K562 (cell line): ENCODE measurements around the gene RMND5B. TPM values are rescaled to one million over a fixed set of nuclear protein-coding genes. Genes with fewer than 3 reads are reported as not detected.

Experiments
- ATAC-seq: fragments of 200-7000 bp; cut with Tn5 transposase; 3 replicates; pipeline ENCODE4 v1.9.1; 2020; ENCODE audit warnings: moderate library complexity
- BruUV-seq: library from RNA; stranded (reverse); fragments of 400-500 nt; replicated peaks from 2 replicates; lab custom pipeline; 2021; lab: Mats Ljungman, UMichigan
- CTCF ChIA-PET: fragments of 300-600 bp; formaldehyde crosslinking; extraction: SDS; loops from one replicate; lab custom pipeline; 2021; ENCODE audit warnings: low intra/inter-chr PET ratio; lab: Yijun Ruan, JAX
- POLR2A ChIA-PET: fragments of 300-600, 350-650 bp; sonication (Branson Sonifier 250); formaldehyde crosslinking; extraction: SDS; loops from one replicate; lab custom pipeline; 2021; ENCODE audit warnings: antibody characterized with exemption, inconsistent platforms; lab: Yijun Ruan, JAX
- DNase-seq, 4 experiments: peaks; one replicate each; pipeline versions ENCODE4 v3.0.0 to v3.0.0-alpha.2; 2011 to 2018; ENCODE audit warnings: low spot score in 3 of 4, mixed read lengths in 3 of 4; ENCODE audit errors: extremely low read depth in 1 of 4
- FAIRE-seq: peaks from 2 replicates; lab custom pipeline; 2011; peaks lifted over from hg19 to GRCh38; lab: Jason Lieb, UNC
- H2AFZ ChIP-seq: 2 replicates; pipeline ENCODE4 v1.6.0; 2011; ENCODE audit warnings: low read depth, low read length, control low read depth, inconsistent platforms
- H3K27ac ChIP-seq: fragments of 200-600 bp; 3 replicates; pipeline ENCODE4 v1.8.0; 2011; ENCODE audit warnings: low read depth, mild to moderate bottlenecking, control low read depth, inconsistent platforms, low read length, moderate library complexity, mixed read lengths; ENCODE audit errors: extremely low read depth
- H3K27me3 ChIP-seq, 2 experiments: fragments of 300-600 bp in 1 of 2; 2 replicates in 1 of 2; 3 replicates in 1 of 2; pipeline versions ENCODE4 v1.6.0 to v1.8.0; 2011; ENCODE audit warnings: inconsistent platforms in 2 of 2, low read length in 2 of 2, mild to moderate bottlenecking in 1 of 2, mixed read lengths in 1 of 2, moderate library complexity in 1 of 2; ENCODE audit not compliant: control insufficient read depth in 2 of 2, insufficient read depth in 2 of 2
- H3K36me3 ChIP-seq: fragments of 300-600 bp; 3 replicates; pipeline ENCODE4 v1.8.0; 2011; ENCODE audit warnings: mild to moderate bottlenecking, low read length, inconsistent platforms; ENCODE audit not compliant: control insufficient read depth, insufficient read depth
- H3K4me1 ChIP-seq, 2 experiments: fragments of 200-600 bp in 1 of 2; replicated peaks in 1 of 2; 2 replicates in 1 of 2; 3 replicates in 1 of 2; pipeline versions ENCODE4 v1.5.1 to v1.8.0; 2011; ENCODE audit warnings: inconsistent platforms in 2 of 2, low read length in 2 of 2, mild to moderate bottlenecking in 1 of 2, mixed read lengths in 1 of 2, moderate library complexity in 1 of 2; ENCODE audit not compliant: control insufficient read depth in 2 of 2, insufficient read depth in 2 of 2
- H3K4me2 ChIP-seq: 2 replicates; pipeline ENCODE4 v1.6.1; 2011; ENCODE audit warnings: low read length, control low read depth, inconsistent platforms, mixed read lengths; ENCODE audit not compliant: insufficient read depth
- H3K4me3 ChIP-seq: fragments of 200-600 bp; sonication (generic), shearing (Covaris generic); 2 replicates; pipeline ENCODE4 v1.5.1; 2016; ENCODE audit warnings: control low read depth, inconsistent platforms
- H3K79me2 ChIP-seq: fragments of 200-600 bp; 3 replicates; pipeline ENCODE4 v1.8.0; 2011; ENCODE audit warnings: low read length, inconsistent platforms; ENCODE audit not compliant: control insufficient read depth, insufficient read depth
- H3K9ac ChIP-seq, 2 experiments: 2 replicates each; pipeline versions ENCODE4 v1.6.0 to v1.6.1; 2011; ENCODE audit warnings: low read depth in 2 of 2, low read length in 2 of 2, control low read depth in 1 of 2, inconsistent platforms in 1 of 2, mild to moderate bottlenecking in 1 of 2, mixed read lengths in 1 of 2; ENCODE audit not compliant: insufficient read depth in 1 of 2
- H3K9me1 ChIP-seq: one replicate; pipeline ENCODE4 v1.6.0; 2011; ENCODE audit warnings: inconsistent platforms, mild to moderate bottlenecking, low read length, moderate library complexity; ENCODE audit not compliant: control insufficient read depth, insufficient read depth
- H3K9me3 ChIP-seq: replicated peaks from 2 replicates; pipeline ENCODE4 v1.5.1; 2011; ENCODE audit warnings: low read depth, low read length, inconsistent platforms; ENCODE audit not compliant: control insufficient read depth, insufficient read depth
- H4K20me1 ChIP-seq: replicated peaks from 2 replicates; pipeline ENCODE4 v1.6.1; 2011; ENCODE audit warnings: low read length, inconsistent platforms, mixed read lengths; ENCODE audit not compliant: control insufficient read depth, insufficient read depth
- DNMT1 ChIP-seq: fragments of 450-650 bp; IDR thresholded peaks from 2 replicates; pipeline ENCODE4 v1.6.1; 2016; ENCODE audit warnings: antibody characterized with exemption, mild to moderate bottlenecking
- JUN ChIP-seq, 2 experiments: sonication (generic) in 1 of 2; formaldehyde crosslinking in 1 of 2; IDR thresholded peaks; 2 replicates each; pipeline versions ENCODE4 v1.6.1 to v1.8.0; 2012 to 2022; ENCODE audit warnings: borderline replicate concordance in 2 of 2, mild to moderate bottlenecking in 2 of 2, improper control_type of control experiment in 1 of 2, low read depth in 1 of 2, low read length in 1 of 2, missing genetic modification reagents in 1 of 2
- MBD2 ChIP-seq: sonication (generic); IDR thresholded peaks from 2 replicates; pipeline ENCODE4 v1.6.1; 2016; ENCODE audit warnings: low read depth, borderline replicate concordance
- TBP ChIP-seq: optimal IDR thresholded peaks from 2 replicates; pipeline ENCODE3; 2011; ENCODE audit warnings: low read depth, low read length, improper control_type of control experiment
- TRIM25 ChIP-seq: fragments of 450-650 bp; IDR thresholded peaks from 2 replicates; pipeline ENCODE4 v1.7.0; 2016; ENCODE audit warnings: borderline replicate concordance
- ZNF398 ChIP-seq: fragments of 250-450 bp; sonication (Bioruptor Pico); IDR thresholded peaks from 2 replicates; pipeline ENCODE4 v1.8.0; 2021; ENCODE audit warnings: moderate library complexity, mild to moderate bottlenecking, inconsistent platforms
- ZNF507 ChIP-seq: conservative IDR thresholded peaks from 2 replicates; pipeline ENCODE4 v1.6.1; 2017; ENCODE audit warnings: missing genetic modification characterization, missing compliant biosample characterization
- WGBS: fragments of 100-300 bp; shearing (Covaris generic); methylation state at CpG from one replicate; pipeline ENCODE4 v1.1.6; 2016; ENCODE audit warnings: low coverage, mixed read lengths; ENCODE audit not compliant: insufficient coverage; ENCODE audit errors: missing lambda C conversion rate; 5-methylcytosine and 5-hydroxymethylcytosine counted together
- in situ Hi-C: fragments of 300-500 bp; cut with MboI; formaldehyde crosslinking; loops from 4 replicates; pipeline ENCODE4 v1.15.0; 2018; ENCODE audit warnings: inconsistent platforms, mixed read lengths
- intact Hi-C: fragments of 100-400 bp; cut with micrococcal nuclease; formaldehyde crosslinking; loops from 2 replicates; pipeline ENCODE4 v1.14.2; 2022
- polyA plus RNA-seq, 8 experiments: library from polyadenylated mRNA; depleted of rRNA in 4 of 8; stranded (reverse) in 5 of 8; unstranded in 3 of 8; fragments of >200 nt; fragmentation: Nextera tagmentation in 2 of 8; fragmentation: Illumina TruSeq in 1 of 8; extraction: Ambion mirVana in 2 of 8; extraction: Trizol in 1 of 8; gene quantifications; 2 replicates each; pipeline versions ENCODE4 v1.2.1 to v1.2.3, GENCODE V29; 2011 to 2014; ENCODE audit warnings: inconsistent platforms in 1 of 8, missing spikeins in 1 of 8
- total RNA-seq, 7 experiments: library from RNA; depleted of rRNA in 6 of 7; stranded (reverse); fragments of >200 nt in 6 of 7; fragmentation: Illumina TruSeq in 2 of 7; extraction: Trizol in 2 of 7; gene quantifications; 2 replicates each; pipeline versions ENCODE4 v1.2.1 to v1.2.3, GENCODE V29; 2011 to 2021; ENCODE audit warnings: low replicate concordance in 1 of 7

Gene RMND5B
- total and polyA plus RNA-seq, 9 of the 15 experiments (the other 6 are each of a cell fraction or from before 2014, with no cell fraction given): 2.6 to 57.0 (median 28.3) TPM

GRCh38 chr5:178174456-178174855, 43.6 kb downstream of the RMND5B start:
- POLR2A ChIA-PET: no interaction called here
- DNase-seq (no peak), ATAC-seq (no peak), FAIRE-seq (no peak)
- WGBS: 68% methylated on average over 3 of the region's 3 CpGs
- CTCF ChIA-PET: no interaction called here
- Histone ChIP-seq H3K4me3 (no peak overlapping the region), H4K20me1 (no peaks in the 10 kb centered on the region), H3K79me2 (no peaks in the 10 kb centered on the region), H2AFZ (no peak overlapping the region), H3K36me3 (no peaks in the 10 kb centered on the region), H3K9me1 (no peaks in the 10 kb centered on the region), H3K4me1 (peaks cover 0 to 3% of the 10 kb centered on the region in 2 experiments; a peak in 1 of 5 replicates), H3K9ac (no peak overlapping the region), H3K27me3 (peaks cover 4 to 6% of the 10 kb centered on the region in 2 experiments; a peak in 3 of 5 replicates), H3K27ac (no peak overlapping the region), H3K4me2 (no peak overlapping the region), H3K9me3 (0 out of 2 replicates have a peak, but pooled peaks cover 1% of the 10 kb centered on the region)
- no peak for TF ChIP-seq JUN (IDR thresholded peaks at IDR 0.05; ENCODE audit: borderline replicate concordance, low read depth, low read length)
- TF ChIP-seq JUN (CRISPR knock-in tag; IDR thresholded peaks at IDR 0.05; ENCODE audit: borderline replicate concordance): no peak
- no peak for TF ChIP-seq ZNF507 (tag)
- no peak for TF ChIP-seq MBD2
- TF ChIP-seq TRIM25: no peak
- TF ChIP-seq ZNF398 (CRISPR knock-in tag): no peak
- no peak for TF ChIP-seq TBP
- TF ChIP-seq DNMT1: no peak
- in situ Hi-C loops (no loop called here), intact Hi-C loops (no loop called here)
- BruUV-seq: no TSS peak
